Prostate gland (tissue), 2 donors: ENCODE measurements around the gene CCDC149. TPM values are rescaled to one million over a fixed set of nuclear protein-coding genes. Genes with fewer than 3 reads are reported as not detected.

Source experiments
- DNase-seq: peaks from one replicate; pipeline ENCODE4 v3.0.0-alpha.2; 2019; ENCODE audit warnings: low spot score
- H3K27ac ChIP-seq, 2 donors: fragments of 200-600 bp; sonication (generic); 2 replicates each; pipeline ENCODE4 v1.5.1; 2017 to 2019
- H3K27me3 ChIP-seq: fragments of 200-600 bp; sonication (generic); replicated peaks from 2 replicates; pipeline ENCODE4 v1.5.1; 2019; ENCODE audit not compliant: insufficient read depth
- H3K36me3 ChIP-seq, 2 donors: fragments of 200-600 bp; sonication (generic); 1 replicate in 1 of 2; 2 replicates in 1 of 2; pipeline versions ENCODE4 v1.5.1 to v1.8.1; 2017 to 2019
- H3K4me1 ChIP-seq: fragments of 200-600 bp; sonication (generic); replicated peaks from 2 replicates; pipeline ENCODE4 v1.5.1; 2019
- H3K4me3 ChIP-seq, 2 donors: fragments of 200-600 bp; sonication (generic); 2 replicates each; pipeline ENCODE4 v1.5.1; 2017 to 2019
- H3K9me3 ChIP-seq: fragments of 200-600 bp; sonication (generic); 2 replicates; pipeline ENCODE4 v1.5.1; 2017
- CTCF ChIP-seq, 4 experiments: fragments of 200-600 bp in 2 of 4; fragments of 450-650 bp in 2 of 4; sonication (generic) in 2 of 4; IDR thresholded peaks; 1 replicate in 3 of 4; 2 replicates in 1 of 4; pipeline ENCODE4 v1.5.1; 2016 to 2019; ENCODE audit warnings: antibody characterized with exemption in 4 of 4, mild to moderate bottlenecking in 2 of 4, moderate library complexity in 2 of 4
- POLR2A ChIP-seq: fragments of 450-650 bp; IDR thresholded peaks from one replicate; pipeline ENCODE4 v1.6.1; 2016; ENCODE audit warnings: antibody characterized with exemption, mild to moderate bottlenecking
- POLR2AphosphoS5 ChIP-seq: sonication (generic); formaldehyde crosslinking; IDR thresholded peaks from one replicate; pipeline ENCODE4 v1.6.1; 2017; ENCODE audit warnings: antibody characterized with exemption
- WGBS: methylation state at CpG from one replicate; pipeline ENCODE4 v1.1.5; 2018; 5-methylcytosine and 5-hydroxymethylcytosine counted together
- intact Hi-C: fragments of 100-400 bp; cut with DNase I; formaldehyde crosslinking; loops from one replicate; pipeline ENCODE4 v1.14.2; 2022
- total RNA-seq, 2 donors: library from RNA; depleted of rRNA; stranded (reverse); fragments of >200 nt; gene quantifications; one replicate each; pipeline ENCODE4 v1.1.0, GENCODE V29; 2016

Gene CCDC149
- total RNA-seq, 2 donors from 2014 or later, result 14.0 to 19.6 TPM

GRCh38 chr4:24949970-24950369 lies 37.1 kb upstream of the CCDC149 start:
- Histone ChIP-seq H3K36me3 (no peaks in the 10 kb centered on the region), H3K9me3 (no peaks in the 10 kb centered on the region), H3K27ac (no peak overlapping the region), H3K4me3 (no peak overlapping the region), H3K4me1 (no peaks in the 10 kb centered on the region), H3K27me3 (no peaks in the 10 kb centered on the region)
- DNase-seq, result no peak
- intact Hi-C loops, result no loop called here
- TF ChIP-seq CTCF (IDR thresholded peaks at IDR 0.05) (no peak), POLR2A (no peak)

- WGBS, result 90% methylated on average over 1 of the region's 1 CpG
- no peak overlapping the region for H3K4me3 ChIP-seq
- H3K4me1 ChIP-seq, result no peaks in the 10 kb centered on the region
These were observed 25.1 kb upstream of the CCDC149 start for GRCh38 chr4:24937917-24938281.

GRCh38 chr4:24937176-24937916 lies 24.5 kb upstream of the CCDC149 start:
- TF ChIP-seq POLR2AphosphoS5 (no peak), CTCF (IDR thresholded peaks at IDR 0.05) (no peak), POLR2A (no peak)
- Histone ChIP-seq H3K27me3 (no peaks in the 10 kb centered on the region), H3K9me3 (no peaks in the 10 kb centered on the region), H3K4me3 (no peak overlapping the region), H3K36me3 (no peaks in the 10 kb centered on the region), H3K27ac (no peak overlapping the region), H3K4me1 (no peaks in the 10 kb centered on the region)
- no peak for DNase-seq
- intact Hi-C loops, result no loop called here
- WGBS, result 82% methylated on average over 5 of the region's 5 CpGs

More at GRCh38 chr4:24937917-24938281, 25.1 kb upstream of the CCDC149 start:
- H3K27ac ChIP-seq, result no peak overlapping the region
- no peaks in the 10 kb centered on the region for H3K9me3 ChIP-seq
- DNase-seq, result no peak
- H3K27me3 ChIP-seq, result no peaks in the 10 kb centered on the region
- H3K36me3 ChIP-seq, result no peaks in the 10 kb centered on the region
- TF ChIP-seq POLR2A (no peak), CTCF (IDR thresholded peaks at IDR 0.05) (no peak)
- intact Hi-C loops, result no loop called here

- no peak overlapping the region for H3K4me3 ChIP-seq
- intact Hi-C loops, result no loop called here
These were observed 23.0 kb upstream of the CCDC149 start for GRCh38 chr4:24935856-24936255.

More at GRCh38 chr4:24935856-24936255, 23.0 kb upstream of the CCDC149 start:
- Histone ChIP-seq H3K4me1 (no peaks in the 10 kb centered on the region), H3K27me3 (no peaks in the 10 kb centered on the region), H3K36me3 (no peaks in the 10 kb centered on the region), H3K27ac (no peak overlapping the region), H3K9me3 (no peaks in the 10 kb centered on the region)
- no peak for DNase-seq
- TF ChIP-seq POLR2AphosphoS5 (no peak), POLR2A (no peak), CTCF (IDR thresholded peaks at IDR 0.05) (no peak)
- 94% methylated on average over 2 of the region's 2 CpGs for WGBS
